Activated CD4-positive, alpha-beta memory T cell treated with anti-CD3 and anti-CD28 coated beads, Interleukin-2, amount 10 ng/mL, durations not matched to agents 7 days and 5 days (primary cell): ENCODE results near the gene PCDH8. TPM values are rescaled to one million over a fixed set of nuclear protein-coding genes. Genes with fewer than 3 reads are reported as not detected.

Source experiments
- CTCF ChIA-PET: fragments of 350-600 bp; sonication (Branson Sonifier 250); formaldehyde crosslinking; loops from one replicate; lab custom pipeline; 2021; ENCODE audit warnings: antibody characterized with exemption, inconsistent platforms; lab: Charles Lee
- POLR2A ChIA-PET: fragments of 350-600 bp; sonication (Branson Sonifier 250); formaldehyde crosslinking; loops from one replicate; lab custom pipeline; 2021; ENCODE audit warnings: antibody characterized with exemption; lab: Charles Lee
- DNase-seq: peaks from one replicate; pipeline ENCODE4 v3.0.0-alpha.2; 2020
- H3K27ac Mint-ChIP-seq: one replicate; pipeline ENCODE4 v1.8.0; 2021; ENCODE audit warnings: mild to moderate bottlenecking, mixed read lengths
- H3K27me3 Mint-ChIP-seq: one replicate; pipeline ENCODE4 v1.8.0; 2021; ENCODE audit warnings: mixed read lengths
- H3K36me3 Mint-ChIP-seq: one replicate; pipeline ENCODE4 v1.8.0; 2021; ENCODE audit warnings: low read depth, mixed read lengths
- H3K4me1 Mint-ChIP-seq: one replicate; pipeline ENCODE4 v1.8.0; 2021; ENCODE audit warnings: mixed read lengths
- H3K4me3 Mint-ChIP-seq: one replicate; pipeline ENCODE4 v1.8.0; 2021; ENCODE audit warnings: mild to moderate bottlenecking, mixed read lengths
- H3K9me3 Mint-ChIP-seq: one replicate; pipeline ENCODE4 v1.8.0; 2021; ENCODE audit warnings: mixed read lengths
- total RNA-seq, 2 experiments: library from RNA; stranded (reverse); gene quantifications; one replicate each; pipeline ENCODE4 v1.2.3, GENCODE V29; 2021

The PCDH8 gene
- total RNA-seq: not detected

- Mint-ChIP-seq H3K4me1 (peaks cover 25% of the 10 kb centered on the region), H3K27me3 (peaks cover 69% of the 10 kb centered on the region), H3K36me3 (peaks cover 12% of the 10 kb centered on the region), H3K27ac (peak within 1 kb of the TSS; percentile 7), H3K9me3 (no peaks in the 10 kb centered on the region), H3K4me3 (no peak within 1 kb of the TSS)
- DNase-seq: no peak
- ChIA-PET CTCF (interaction anchor here (2.0 to 2.8 kb wide), 2 partner anchors 13 to 120 kb away, joined by 4 to 12 read pairs; no protein-coding TSS in a partner anchor), POLR2A (no interaction called here)
Observed at GRCh38 chr13:52848455-52849195, at the start of gene PCDH8. Gene PCDH8, minus strand, starts transcription at chr13:52848640. Its CDS starts 204 bp downstream, at chr13:52848436.

DNA sequence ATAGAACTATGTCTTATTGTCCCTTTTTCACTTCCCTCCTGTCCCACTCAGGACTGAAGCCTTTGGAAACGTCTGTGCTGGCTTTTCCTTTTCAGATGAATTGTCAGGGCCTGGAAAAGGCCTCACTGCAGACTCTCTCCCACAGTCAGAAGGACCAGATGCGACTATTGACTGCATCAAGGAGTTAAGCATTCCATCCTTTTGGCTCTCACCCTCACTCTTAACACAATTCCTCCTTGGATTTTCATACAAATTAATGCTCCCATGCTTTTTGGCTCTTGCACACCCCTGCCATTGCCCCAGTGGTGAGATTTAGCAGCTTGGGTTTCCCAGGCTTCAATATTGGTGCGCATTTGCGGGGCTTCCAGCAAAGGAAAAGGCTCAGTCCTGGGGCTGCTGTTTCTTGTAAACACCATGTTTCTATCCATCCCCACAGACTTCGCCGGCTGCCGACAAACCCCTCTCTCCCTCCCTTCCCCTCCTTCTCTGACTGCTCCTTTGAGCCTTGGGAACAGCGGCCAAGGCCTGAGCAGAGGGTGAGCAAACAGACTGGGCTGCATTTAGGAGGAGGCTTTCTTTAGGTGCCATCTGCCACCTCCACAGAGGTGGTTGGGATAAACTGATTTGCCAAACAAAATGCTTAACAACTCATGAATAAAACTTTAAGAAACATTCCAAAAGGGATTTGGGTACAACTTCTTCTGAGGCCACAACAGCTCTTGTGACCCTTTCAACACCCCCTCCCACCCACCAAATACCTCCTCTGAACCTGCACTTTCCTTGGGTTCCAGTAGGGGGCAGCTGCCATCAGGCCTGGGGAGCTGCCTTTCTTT lies 48.6 kb upstream of the PCDH8 start:
- H3K9me3 Mint-ChIP-seq: no peaks in the 10 kb centered on the region
- H3K4me1 Mint-ChIP-seq: no peaks in the 10 kb centered on the region
- no peak overlapping the region for H3K27ac Mint-ChIP-seq
- no peaks in the 10 kb centered on the region for H3K36me3 Mint-ChIP-seq
- CTCF ChIA-PET: interaction anchor here (0.7 to 1.3 kb wide), 4 partner anchors 19 to 29 kb away, joined by 3 to 5 read pairs (median 3); no protein-coding TSS in a partner anchor
- POLR2A ChIA-PET: no interaction called here
- DNase-seq: no peak
- no peak overlapping the region for H3K4me3 Mint-ChIP-seq
- H3K27me3 Mint-ChIP-seq: no peaks in the 10 kb centered on the region

DNA sequence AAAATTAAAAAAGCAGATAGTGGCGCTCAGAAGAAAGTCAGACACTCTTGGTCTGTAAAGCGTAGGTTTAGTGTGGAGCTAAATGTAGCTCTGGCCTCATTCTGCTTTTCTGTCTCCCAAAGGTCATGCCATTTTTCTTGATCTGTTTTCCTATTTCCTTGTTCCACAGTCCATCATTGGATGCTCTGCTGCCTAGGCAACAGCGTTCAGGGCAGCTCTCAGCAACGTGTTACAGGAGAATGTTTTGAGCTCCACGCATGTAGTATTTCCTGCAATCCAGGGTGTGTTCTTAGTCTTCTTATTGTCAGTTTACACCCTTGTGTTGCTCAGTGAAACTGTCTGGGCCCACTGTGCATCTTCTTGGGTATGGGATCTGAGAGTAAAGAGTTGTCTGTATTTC lies 46.0 kb upstream of the PCDH8 start:
- no peak overlapping the region for H3K4me3 Mint-ChIP-seq
- no peak for DNase-seq
- no peak overlapping the region for H3K27ac Mint-ChIP-seq
- no peaks in the 10 kb centered on the region for H3K36me3 Mint-ChIP-seq
- POLR2A ChIA-PET: no interaction called here
- CTCF ChIA-PET: interaction anchor here (0.9 kb wide), 1 partner anchor 74 kb away, joined by 4 read pairs; no protein-coding TSS in a partner anchor
- H3K9me3 Mint-ChIP-seq: no peaks in the 10 kb centered on the region
- H3K27me3 Mint-ChIP-seq: no peaks in the 10 kb centered on the region
- no peaks in the 10 kb centered on the region for H3K4me1 Mint-ChIP-seq

GRCh38 chr13:52892925-52893324 lies 44.5 kb upstream of the PCDH8 start:
- POLR2A ChIA-PET: no interaction called here
- no peak for DNase-seq
- CTCF ChIA-PET: interaction anchor here (1.2 kb wide), 1 partner anchor 75 kb away, joined by 4 read pairs; no protein-coding TSS in a partner anchor
- H3K4me3 Mint-ChIP-seq: no peak overlapping the region
- H3K4me1 Mint-ChIP-seq: no peaks in the 10 kb centered on the region
- H3K27ac Mint-ChIP-seq: no peak overlapping the region
- no peaks in the 10 kb centered on the region for H3K36me3 Mint-ChIP-seq
- H3K27me3 Mint-ChIP-seq: no peaks in the 10 kb centered on the region
- no peaks in the 10 kb centered on the region for H3K9me3 Mint-ChIP-seq

GRCh38 chr13:52891706-52892105 lies 43.3 kb upstream of the PCDH8 start:
- no peak overlapping the region for H3K27ac Mint-ChIP-seq
- H3K27me3 Mint-ChIP-seq: no peaks in the 10 kb centered on the region
- H3K4me1 Mint-ChIP-seq: no peaks in the 10 kb centered on the region
- DNase-seq: no peak
- CTCF ChIA-PET: no interaction called here
- POLR2A ChIA-PET: no interaction called here
- H3K36me3 Mint-ChIP-seq: no peaks in the 10 kb centered on the region
- no peak overlapping the region for H3K4me3 Mint-ChIP-seq
- no peaks in the 10 kb centered on the region for H3K9me3 Mint-ChIP-seq

- POLR2A ChIA-PET: no interaction called here
- Mint-ChIP-seq H3K4me1 (no peaks in the 10 kb centered on the region), H3K9me3 (no peaks in the 10 kb centered on the region), H3K4me3 (no peak overlapping the region), H3K36me3 (no peaks in the 10 kb centered on the region), H3K27ac (no peak overlapping the region), H3K27me3 (peaks cover 2% of the 10 kb centered on the region)
- no peak for DNase-seq
- CTCF ChIA-PET: no interaction called here
Observed at GRCh38 chr13:52887165-52887564, 38.7 kb upstream of the PCDH8 start.

- ChIA-PET CTCF (no interaction called here), POLR2A (no interaction called here)
- no peak for DNase-seq
- Mint-ChIP-seq H3K36me3 (no peaks in the 10 kb centered on the region), H3K27me3 (peaks cover 4% of the 10 kb centered on the region), H3K9me3 (no peaks in the 10 kb centered on the region), H3K4me3 (no peak overlapping the region), H3K27ac (no peak overlapping the region), H3K4me1 (no peaks in the 10 kb centered on the region)
Observed at GRCh38 chr13:52885141-52885540, 36.7 kb upstream of the PCDH8 start.

GRCh38 chr13:52884429-52885010 lies 36.1 kb upstream of the PCDH8 start:
- POLR2A ChIA-PET: no interaction called here
- Mint-ChIP-seq H3K9me3 (no peaks in the 10 kb centered on the region), H3K4me3 (no peak overlapping the region), H3K27ac (no peak overlapping the region), H3K4me1 (no peaks in the 10 kb centered on the region), H3K36me3 (no peaks in the 10 kb centered on the region), H3K27me3 (peaks cover 4% of the 10 kb centered on the region)
- DNase-seq: no peak
- CTCF ChIA-PET: no interaction called here

GRCh38 chr13:52882785-52883184 lies 34.3 kb upstream of the PCDH8 start:
- DNase-seq: no peak
- Mint-ChIP-seq H3K36me3 (no peaks in the 10 kb centered on the region), H3K9me3 (no peaks in the 10 kb centered on the region), H3K27me3 (peaks cover 6% of the 10 kb centered on the region), H3K4me1 (no peaks in the 10 kb centered on the region), H3K27ac (no peak overlapping the region), H3K4me3 (no peak overlapping the region)
- POLR2A ChIA-PET: no interaction called here
- CTCF ChIA-PET: no interaction called here

DNA sequence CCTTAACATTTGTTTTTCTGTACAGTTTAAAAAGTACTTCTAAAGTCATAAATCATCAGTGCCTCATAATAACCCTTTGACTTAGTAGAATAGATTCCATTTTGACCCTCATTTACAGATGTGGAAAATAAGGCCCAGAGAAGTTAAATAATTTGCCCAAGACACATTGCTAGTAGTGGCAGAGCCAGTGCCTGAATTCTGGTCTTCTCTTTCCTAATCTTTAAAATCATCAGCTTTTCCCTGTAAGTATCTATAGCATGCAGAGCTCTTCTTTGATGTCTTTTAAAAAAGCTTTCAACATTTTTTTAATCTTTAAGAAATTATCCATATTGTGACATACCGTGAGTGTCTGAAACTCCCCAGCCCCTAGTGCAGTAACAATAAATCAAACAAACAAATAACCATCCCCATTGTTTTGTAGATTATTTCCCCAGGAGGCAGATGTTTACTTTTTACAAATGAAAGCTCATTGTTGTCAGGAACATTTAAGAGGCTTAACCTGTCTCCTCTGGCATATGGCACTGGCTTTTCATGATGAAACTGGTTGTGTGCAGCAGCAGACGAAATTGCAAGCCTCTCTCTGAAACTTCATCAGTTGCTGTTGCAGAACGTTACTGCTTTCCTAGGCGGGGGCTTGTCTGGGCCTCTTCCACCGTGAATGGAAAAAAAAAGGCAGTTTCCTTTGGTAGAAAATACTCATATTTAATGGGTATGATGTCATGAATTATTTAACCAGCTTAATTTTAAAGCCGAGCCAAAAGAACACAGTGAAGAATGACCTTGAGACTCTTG lies 31.7 kb upstream of the PCDH8 start:
- CTCF ChIA-PET: no interaction called here

GRCh38 chr13:52878831-52879230 lies 30.4 kb upstream of the PCDH8 start:
- Mint-ChIP-seq H3K27ac (no peak overlapping the region), H3K36me3 (no peaks in the 10 kb centered on the region), H3K4me1 (no peaks in the 10 kb centered on the region), H3K9me3 (peaks cover 16% of the 10 kb centered on the region), H3K27me3 (peaks cover 4% of the 10 kb centered on the region), H3K4me3 (no peak overlapping the region)
- ChIA-PET CTCF (interaction anchor here (1.1 to 1.7 kb wide), 2 partner anchors 16 to 19 kb away, joined by 3 to 5 read pairs; no protein-coding TSS in a partner anchor), POLR2A (no interaction called here)
- no peak for DNase-seq

More for the DNA sequence above, 31.7 kb upstream of the PCDH8 start:
- H3K27me3 Mint-ChIP-seq: peaks cover 4% of the 10 kb centered on the region
- no peak for DNase-seq
- no peak overlapping the region for H3K27ac Mint-ChIP-seq
- H3K9me3 Mint-ChIP-seq: peaks cover 13% of the 10 kb centered on the region
- no peaks in the 10 kb centered on the region for H3K4me1 Mint-ChIP-seq
- no peaks in the 10 kb centered on the region for H3K36me3 Mint-ChIP-seq
- POLR2A ChIA-PET: no interaction called here
- no peak overlapping the region for H3K4me3 Mint-ChIP-seq

DNA sequence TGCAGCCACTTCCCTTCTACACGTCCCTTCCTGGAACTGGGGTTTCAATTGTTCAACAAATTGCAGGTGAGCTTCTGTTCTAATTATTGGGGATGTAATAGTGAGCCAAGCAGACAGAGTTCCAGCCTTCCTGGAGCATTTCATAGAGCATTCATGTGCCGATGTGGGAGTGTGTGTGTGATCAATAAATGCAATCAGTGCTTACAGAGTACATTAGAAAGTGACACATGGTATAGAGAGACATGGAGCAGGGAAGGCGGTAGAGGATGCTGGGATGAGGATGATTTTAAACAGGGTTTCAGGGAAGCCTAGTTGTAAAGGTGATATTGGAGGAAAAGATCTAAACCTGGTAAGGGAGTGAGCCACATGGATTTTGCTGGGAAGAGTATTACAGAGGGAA lies 21.7 kb upstream of the PCDH8 start:
- Mint-ChIP-seq H3K9me3 (peaks cover 3% of the 10 kb centered on the region), H3K27ac (no peak overlapping the region), H3K36me3 (no peaks in the 10 kb centered on the region), H3K4me3 (no peak overlapping the region), H3K27me3 (no peaks in the 10 kb centered on the region), H3K4me1 (peaks cover 3% of the 10 kb centered on the region)
- POLR2A ChIA-PET: no interaction called here
- CTCF ChIA-PET: no interaction called here
- DNase-seq: no peak
